Measurements from ENCODE around the gene MBD2. TPM values are rescaled to one million over a fixed set of nuclear protein-coding genes. Genes with fewer than 3 reads are reported as not detected.

MBD2 gene
- total RNA-seq, 3 donors from 2014 or later (not counting 1 experiment from before 2014, with no cell fraction given), result 74.8 to 107 (median 92.3) TPM

- H3K27ac Mint-ChIP-seq, result no peak overlapping the region
- ATAC-seq (no peak), DNase-seq (no peak)
- H3K4me1 Mint-ChIP-seq, result no peaks in the 10 kb centered on the region
- intact Hi-C loops (cut with micrococcal nuclease), result no loop called here
- peaks cover 4% of the 10 kb centered on the region for H3K4me1 ChIP-seq (ENCODE audit: control insufficient read depth, insufficient read depth, low read length)
- no peaks in the 10 kb centered on the region for H3K9me3 Mint-ChIP-seq
- no peaks in the 10 kb centered on the region for H3K9me3 ChIP-seq (ENCODE audit: control insufficient read depth, insufficient read depth, low read length)
- H3K27ac ChIP-seq (ENCODE audit: low read length), result no peak overlapping the region
- no peak overlapping the region for H3K4me3 Mint-ChIP-seq
- H3K27me3 ChIP-seq (ENCODE audit: control insufficient read depth, insufficient read depth, low read length), result no peaks in the 10 kb centered on the region
- no peaks in the 10 kb centered on the region for H3K36me3 Mint-ChIP-seq
- no peak for TF ChIP-seq CTCF (IDR thresholded peaks at IDR 0.05)
- H3K4me3 ChIP-seq (ENCODE audit: low read length), result no peak overlapping the region
- H3K36me3 ChIP-seq (ENCODE audit: control insufficient read depth, insufficient read depth, low read length), result no peaks in the 10 kb centered on the region
- 79% methylated on average over 2 of the region's 2 CpGs for WGBS (ENCODE audit: insufficient coverage)
- H3K27me3 Mint-ChIP-seq (ENCODE audit: low read depth in 2 of 2), result no peaks in the 10 kb centered on the region
Measured at GRCh38 chr18:54257015-54257414, 32.5 kb upstream of the MBD2 start.

DNA sequence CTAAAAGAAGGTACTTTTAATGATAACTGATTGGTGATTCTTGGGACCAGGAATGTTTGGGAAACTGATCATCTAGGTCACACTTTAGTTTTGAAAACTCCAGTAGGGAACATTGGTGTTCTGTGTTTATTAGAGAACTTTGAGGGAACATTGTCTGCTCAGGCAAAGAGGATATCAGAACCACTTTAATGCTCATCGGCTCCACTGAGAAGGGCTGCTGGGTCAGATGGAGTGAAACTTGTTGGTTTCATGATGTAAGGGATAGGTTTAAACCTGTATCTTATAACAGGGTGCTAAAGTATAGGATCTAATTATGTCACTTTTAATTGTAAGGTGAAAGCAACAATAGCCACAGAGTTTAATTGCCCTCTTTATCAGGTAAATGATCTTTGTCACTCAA is 30.7 kb upstream of the MBD2 start:
- no peaks in the 10 kb centered on the region for H3K27me3 Mint-ChIP-seq (ENCODE audit: low read depth in 2 of 2)
- no peak for TF ChIP-seq CTCF (IDR thresholded peaks at IDR 0.05)
- Histone ChIP-seq H3K4me1 (ENCODE audit: control insufficient read depth, insufficient read depth, low read length) (peaks cover 4% of the 10 kb centered on the region), H3K4me3 (ENCODE audit: low read length) (no peak overlapping the region), H3K27ac (ENCODE audit: low read length) (no peak overlapping the region), H3K9me3 (ENCODE audit: control insufficient read depth, insufficient read depth, low read length) (no peaks in the 10 kb centered on the region), H3K27me3 (ENCODE audit: control insufficient read depth, insufficient read depth, low read length) (no peaks in the 10 kb centered on the region), H3K36me3 (ENCODE audit: control insufficient read depth, insufficient read depth, low read length) (no peaks in the 10 kb centered on the region)
- no peak overlapping the region for H3K27ac Mint-ChIP-seq
- no peak overlapping the region for H3K4me3 Mint-ChIP-seq
- H3K36me3 Mint-ChIP-seq, result no peaks in the 10 kb centered on the region
- H3K4me1 Mint-ChIP-seq, result no peaks in the 10 kb centered on the region
- ATAC-seq, result no peak
- intact Hi-C loops (cut with micrococcal nuclease), result no loop called here
- 81% methylated on average over 1 of the region's 1 CpG for WGBS (ENCODE audit: insufficient coverage)
- H3K9me3 Mint-ChIP-seq, result no peaks in the 10 kb centered on the region
- DNase-seq, result no peak

- Histone ChIP-seq H3K27me3 (ENCODE audit: control insufficient read depth, insufficient read depth, low read length) (no peaks in the 10 kb centered on the region), H3K4me1 (ENCODE audit: control insufficient read depth, insufficient read depth, low read length) (peaks cover 4% of the 10 kb centered on the region), H3K36me3 (ENCODE audit: control insufficient read depth, insufficient read depth, low read length) (no peaks in the 10 kb centered on the region), H3K4me3 (ENCODE audit: low read length) (no peak overlapping the region), H3K27ac (ENCODE audit: low read length) (no peak overlapping the region), H3K9me3 (ENCODE audit: control insufficient read depth, insufficient read depth, low read length) (no peaks in the 10 kb centered on the region)
- DNase-seq (no peak), ATAC-seq (no peak)
- Mint-ChIP-seq H3K9me3 (no peaks in the 10 kb centered on the region), H3K36me3 (no peaks in the 10 kb centered on the region), H3K27ac (no peak overlapping the region), H3K27me3 (ENCODE audit: low read depth in 2 of 2) (no peaks in the 10 kb centered on the region), H3K4me1 (no peaks in the 10 kb centered on the region), H3K4me3 (no peak overlapping the region)
- intact Hi-C loops (cut with micrococcal nuclease), result no loop called here
- no peak for TF ChIP-seq CTCF (IDR thresholded peaks at IDR 0.05)
- WGBS (ENCODE audit: insufficient coverage), result 89% methylated on average over 10 of the region's 10 CpGs
Measured at GRCh38 chr18:54254265-54254758, 29.8 kb upstream of the MBD2 start.

All from natural killer cell (primary cell).